K562 (cell line): ENCODE measurements around the gene FUT8. TPM values are rescaled to one million over a fixed set of nuclear protein-coding genes. Genes with fewer than 3 reads are reported as not detected.

Experiments
- MTA1 ChIP-seq: fragments of 450-650 bp; IDR thresholded peaks from 2 replicates; pipeline ENCODE4 v1.6.1; 2017; ENCODE audit warnings: borderline replicate concordance
- RUNX1 ChIP-seq: sonication (generic); IDR thresholded peaks from 2 replicates; pipeline ENCODE4 v1.6.1; 2016; ENCODE audit warnings: antibody characterized with exemption, low read depth
- SETDB1 ChIP-seq: IDR thresholded peaks from one replicate; pipeline ENCODE4 v1.6.1; 2012; ENCODE audit warnings: low read length, control low read depth, inconsistent platforms
- ZC3H11A ChIP-seq: IDR thresholded peaks from 2 replicates; pipeline ENCODE4 v1.6.1; 2012; ENCODE audit warnings: low read depth, low read length, improper control_type of control experiment
- ZNF318 ChIP-seq, 2 experiments: fragments of 450-650 bp; IDR thresholded peaks; 2 replicates each; pipeline ENCODE4 v1.6.1; 2016; ENCODE audit warnings: mild to moderate bottlenecking in 2 of 2, borderline replicate concordance in 1 of 2, low read depth in 1 of 2, moderate library complexity in 1 of 2
- ZNF431 ChIP-seq: sonication (generic); formaldehyde crosslinking; IDR thresholded peaks from 2 replicates; pipeline ENCODE4 v1.8.0; 2022; ENCODE audit warnings: mild to moderate bottlenecking, missing genetic modification reagents
- ZNF644 ChIP-seq: fragments of 200-800 bp; sonication (Bioruptor generic); IDR thresholded peaks from 2 replicates; pipeline ENCODE4 v1.6.1; 2016; ENCODE audit warnings: low read depth, missing genetic modification characterization, missing compliant biosample characterization
- polyA plus RNA-seq, 8 experiments: library from polyadenylated mRNA; depleted of rRNA in 4 of 8; stranded (reverse) in 5 of 8; unstranded in 3 of 8; fragments of >200 nt; fragmentation: Nextera tagmentation in 2 of 8; fragmentation: Illumina TruSeq in 1 of 8; extraction: Ambion mirVana in 2 of 8; extraction: Trizol in 1 of 8; gene quantifications; 2 replicates each; pipeline versions ENCODE4 v1.2.1 to v1.2.3, GENCODE V29; 2011 to 2014; ENCODE audit warnings: inconsistent platforms in 1 of 8, missing spikeins in 1 of 8
- total RNA-seq, 7 experiments: library from RNA; depleted of rRNA in 6 of 7; stranded (reverse); fragments of >200 nt in 6 of 7; fragmentation: Illumina TruSeq in 2 of 7; extraction: Trizol in 2 of 7; gene quantifications; 2 replicates each; pipeline versions ENCODE4 v1.2.1 to v1.2.3, GENCODE V29; 2011 to 2021; ENCODE audit warnings: low replicate concordance in 1 of 7
- TF ChIP-seq, protein P1 (sequence below): sonication (generic); formaldehyde crosslinking; IDR thresholded peaks from 2 replicates; pipeline ENCODE4 v1.5.0; 2020; ENCODE audit warnings: missing genetic modification reagents
- TF ChIP-seq, protein P2 (sequence below): fragments of 450-650 bp; formaldehyde crosslinking; IDR thresholded peaks from 2 replicates; pipeline ENCODE4 v1.4.0; 2020; ENCODE audit warnings: mild to moderate bottlenecking, moderate library complexity

The FUT8 gene
- total and polyA plus RNA-seq, 9 of the 15 experiments (the other 6 are each of a cell fraction or from before 2014, with no cell fraction given): 4.1 to 15.2 (median 7.8) TPM

DNA sequence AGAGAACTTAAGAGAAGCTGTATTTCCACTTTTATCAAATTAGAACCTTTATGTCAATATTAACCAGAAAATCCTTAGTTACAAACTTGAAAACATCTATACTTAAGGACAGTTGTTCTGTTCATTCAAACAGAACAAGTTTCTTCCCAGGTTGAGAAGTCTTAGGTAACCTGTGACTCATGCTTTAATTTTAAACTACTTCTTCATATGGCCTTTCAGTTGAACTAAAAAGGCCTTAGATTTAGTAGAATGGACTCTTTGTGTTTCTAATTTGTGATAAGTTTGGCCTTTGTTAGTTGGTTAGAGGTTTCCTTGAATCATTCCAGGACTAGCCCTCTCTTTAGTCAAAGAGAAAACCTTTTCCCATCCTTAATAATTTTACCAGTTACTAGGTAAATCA, 274.2 kb downstream of the FUT8 start (continued):
- TF ChIP-seq ZNF318 (IDR thresholded peaks at IDR 0.05; ENCODE audit: borderline replicate concordance in 1 of 2, low read depth in 1 of 2) (no peak), MTA1 (no peak), ZNF431 (no peak), SETDB1 (no peak), ZC3H11A (no peak), ZNF644 (tag) (no peak), RUNX1 (no peak)
- TF ChIP-seq, protein P1, sequence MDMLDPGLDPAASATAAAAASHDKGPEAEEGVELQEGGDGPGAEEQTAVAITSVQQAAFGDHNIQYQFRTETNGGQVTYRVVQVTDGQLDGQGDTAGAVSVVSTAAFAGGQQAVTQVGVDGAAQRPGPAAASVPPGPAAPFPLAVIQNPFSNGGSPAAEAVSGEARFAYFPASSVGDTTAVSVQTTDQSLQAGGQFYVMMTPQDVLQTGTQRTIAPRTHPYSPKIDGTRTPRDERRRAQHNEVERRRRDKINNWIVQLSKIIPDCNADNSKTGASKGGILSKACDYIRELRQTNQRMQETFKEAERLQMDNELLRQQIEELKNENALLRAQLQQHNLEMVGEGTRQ (CRISPR knock-in tag): no peak
- TF ChIP-seq, protein P2, sequence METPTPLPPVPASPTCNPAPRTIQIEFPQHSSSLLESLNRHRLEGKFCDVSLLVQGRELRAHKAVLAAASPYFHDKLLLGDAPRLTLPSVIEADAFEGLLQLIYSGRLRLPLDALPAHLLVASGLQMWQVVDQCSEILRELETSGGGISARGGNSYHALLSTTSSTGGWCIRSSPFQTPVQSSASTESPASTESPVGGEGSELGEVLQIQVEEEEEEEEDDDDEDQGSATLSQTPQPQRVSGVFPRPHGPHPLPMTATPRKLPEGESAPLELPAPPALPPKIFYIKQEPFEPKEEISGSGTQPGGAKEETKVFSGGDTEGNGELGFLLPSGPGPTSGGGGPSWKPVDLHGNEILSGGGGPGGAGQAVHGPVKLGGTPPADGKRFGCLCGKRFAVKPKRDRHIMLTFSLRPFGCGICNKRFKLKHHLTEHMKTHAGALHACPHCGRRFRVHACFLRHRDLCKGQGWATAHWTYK (CRISPR knock-in tag): no peak
